HG03175 (cell line): ENCODE measurements around the gene ZNF804B.
A peak's percentile ranks its signal among the peaks of the same experiment; 100 is the strongest.

Experiments
- ATAC-seq: cut with Tn5 transposase; IDR thresholded peaks from one replicate; pipeline ENCODE4 v1.9.1; 2021; ENCODE audit warnings: mild to moderate bottlenecking, moderate library complexity; ENCODE audit not compliant: unreplicated experiment

ZNF804B gene

DNA sequence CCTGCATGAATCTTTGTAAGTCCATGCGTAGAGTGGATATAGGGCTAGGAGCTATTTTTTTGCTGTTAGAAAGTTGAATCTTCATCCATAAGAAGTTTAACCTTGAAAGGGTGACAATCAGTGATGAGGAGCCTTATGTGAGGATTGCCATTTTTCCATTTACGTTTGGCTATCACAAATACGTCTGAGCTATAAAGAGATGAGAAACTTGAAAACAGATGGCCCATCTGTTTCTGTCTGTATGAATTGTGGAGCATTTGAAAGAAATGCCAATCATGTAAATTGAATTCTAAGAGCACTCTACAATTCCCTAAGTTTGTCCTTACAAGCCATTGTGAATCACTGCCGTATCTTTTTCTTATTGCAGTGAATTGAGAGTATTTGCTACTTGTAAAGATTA lies 205.9 kb downstream of the ZNF804B start:
- ATAC-seq, result no peak

- no peak for ATAC-seq
These were observed 207.9 kb downstream of the ZNF804B start for GRCh38 chr7:88967432-88967831.

DNA sequence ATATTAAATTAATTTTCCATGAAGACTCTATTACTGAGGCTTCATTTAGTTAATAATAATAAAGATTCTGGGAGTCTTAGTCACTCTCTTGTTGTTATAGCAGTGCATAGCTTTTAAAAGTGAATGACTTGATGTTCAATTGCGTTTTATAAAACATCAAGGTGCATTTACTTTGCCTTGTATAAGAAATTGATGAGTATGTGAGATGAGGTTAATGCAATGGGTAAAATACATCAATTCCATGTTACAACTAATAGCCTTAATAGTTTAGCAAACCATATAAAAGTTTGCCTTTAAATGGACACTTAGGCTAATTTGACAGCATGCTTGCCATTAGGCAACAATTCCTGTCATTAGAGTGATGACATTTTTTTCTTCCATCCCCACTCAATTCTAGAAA lies 209.7 kb downstream of the ZNF804B start:
- no peak for ATAC-seq

GRCh38 chr7:88985295-88985694 lies 225.8 kb downstream of the ZNF804B start:
- no peak for ATAC-seq

- no peak for ATAC-seq
These were observed 241.8 kb downstream of the ZNF804B start for GRCh38 chr7:89001306-89001705.

DNA sequence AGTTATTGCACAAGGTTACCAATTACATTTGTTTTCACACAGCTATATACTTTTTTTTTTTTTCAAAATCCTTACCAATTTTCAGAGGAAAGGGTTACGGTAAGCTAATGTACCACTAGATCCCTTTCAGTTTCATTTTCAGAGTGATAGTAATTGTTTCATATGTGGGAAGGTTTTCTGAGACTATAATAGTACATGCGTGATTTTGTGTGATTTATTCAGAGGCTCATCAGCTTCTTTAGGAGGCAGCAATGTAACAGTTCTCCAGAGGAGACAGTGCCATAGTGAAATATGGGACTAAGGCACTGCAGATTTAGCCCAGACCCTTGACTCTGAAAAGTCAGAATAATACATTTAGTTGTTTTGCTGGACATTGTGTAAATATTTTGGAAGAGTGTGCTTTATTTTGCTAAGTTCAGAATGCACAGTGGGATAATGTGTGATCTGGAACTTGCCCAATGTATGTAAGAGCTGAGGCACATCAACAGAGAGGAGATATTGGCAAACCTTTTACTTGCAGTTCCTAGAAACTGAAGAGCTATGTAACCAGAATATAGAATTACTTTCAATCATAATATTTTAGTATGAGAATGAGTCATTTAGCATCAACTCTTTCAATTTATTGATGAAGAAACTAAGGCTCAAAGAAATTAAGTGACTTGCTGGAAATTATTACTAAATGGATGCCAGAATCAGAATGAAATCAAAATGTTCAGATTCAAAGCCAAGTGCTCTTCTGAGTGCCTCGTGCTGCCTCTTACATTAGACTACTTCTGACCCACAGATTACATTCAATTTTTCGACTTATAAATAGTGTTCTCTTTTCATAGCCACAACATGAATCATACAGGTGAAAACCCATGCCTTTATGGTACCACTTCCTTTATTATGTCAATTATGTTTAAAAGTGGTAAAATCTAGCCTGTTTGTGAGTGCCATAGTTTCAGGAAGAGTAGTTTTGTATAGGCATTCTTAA lies 243.8 kb downstream of the ZNF804B start:
- ATAC-seq, result peak; percentile 86

GRCh38 chr7:89012016-89012415 lies 252.5 kb downstream of the ZNF804B start:
- no peak for ATAC-seq

GRCh38 chr7:89017695-89018094 lies 258.2 kb downstream of the ZNF804B start:
- no peak for ATAC-seq

DNA sequence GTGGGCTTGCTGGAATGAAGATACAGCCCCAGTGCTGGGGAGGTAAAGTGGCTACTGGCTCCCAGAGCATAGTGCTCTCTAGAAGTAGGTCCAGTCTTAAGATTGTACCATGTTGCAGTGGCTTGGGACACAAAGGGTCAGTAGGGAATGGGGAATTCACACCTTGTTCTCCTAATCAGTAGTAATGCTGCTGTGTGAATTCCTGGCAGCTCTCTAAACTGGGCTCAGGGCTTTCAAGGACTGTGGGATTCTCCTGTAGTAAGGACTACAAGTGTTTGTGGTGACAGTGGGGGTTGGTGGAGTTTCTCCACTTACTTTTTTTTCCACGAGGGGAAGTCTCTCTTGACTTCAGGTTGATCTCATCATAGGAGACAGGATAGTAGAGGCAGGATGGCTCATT lies 262.2 kb downstream of the ZNF804B start:
- ATAC-seq, result no peak

- no peak for ATAC-seq
These were observed 263.7 kb downstream of the ZNF804B start for GRCh38 chr7:89023206-89023605.

GRCh38 chr7:89023877-89024276 lies 264.4 kb downstream of the ZNF804B start:
- no peak for ATAC-seq

- ATAC-seq, result no peak
These were observed 268.3 kb downstream of the ZNF804B start for GRCh38 chr7:89027781-89028180.

- ATAC-seq, result no peak
These were observed 268.8 kb downstream of the ZNF804B start for GRCh38 chr7:89028319-89028718.

DNA sequence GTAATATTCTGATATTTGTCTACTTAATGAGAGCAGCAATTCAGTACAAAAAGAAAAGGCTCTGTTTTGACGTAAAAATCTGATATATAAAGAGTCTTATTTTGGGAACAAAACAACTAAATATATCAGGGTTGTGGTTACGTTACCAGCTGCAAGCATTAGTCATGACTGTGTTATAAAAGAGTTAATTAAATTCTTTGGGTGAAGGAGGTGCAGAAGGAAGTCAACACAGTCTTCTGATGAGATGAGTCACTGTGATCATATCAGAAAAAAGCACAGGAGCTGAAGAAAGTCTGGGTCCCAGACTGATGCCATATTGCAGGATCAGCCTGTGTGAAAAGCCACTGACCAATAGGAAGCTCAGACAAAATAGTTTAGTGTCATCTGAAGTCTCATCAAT lies 270.4 kb downstream of the ZNF804B start:
- ATAC-seq, result no peak

DNA sequence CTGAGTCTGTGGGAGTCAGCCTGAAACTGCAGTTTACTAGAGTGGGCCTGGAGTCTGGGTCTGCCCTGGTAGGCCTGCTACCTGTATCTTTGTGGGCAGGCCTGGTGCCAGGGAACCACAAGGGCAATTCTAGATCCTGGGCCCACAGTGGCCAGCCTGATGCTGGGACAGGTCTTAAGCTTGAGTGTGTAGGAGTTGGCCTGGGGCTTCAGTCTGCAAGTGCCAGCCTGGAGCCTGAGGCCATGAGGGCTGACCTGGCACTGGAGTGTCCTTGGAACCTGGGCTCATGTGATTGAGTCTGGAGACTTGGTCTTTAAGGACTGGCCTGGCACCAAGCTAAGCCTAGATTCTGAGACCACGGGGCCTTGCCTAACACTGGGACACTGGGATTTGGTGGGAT lies 281.7 kb downstream of the ZNF804B start:
- no peak for ATAC-seq

GRCh38 chr7:89042940-89043339 lies 283.4 kb downstream of the ZNF804B start:
- no peak for ATAC-seq

DNA sequence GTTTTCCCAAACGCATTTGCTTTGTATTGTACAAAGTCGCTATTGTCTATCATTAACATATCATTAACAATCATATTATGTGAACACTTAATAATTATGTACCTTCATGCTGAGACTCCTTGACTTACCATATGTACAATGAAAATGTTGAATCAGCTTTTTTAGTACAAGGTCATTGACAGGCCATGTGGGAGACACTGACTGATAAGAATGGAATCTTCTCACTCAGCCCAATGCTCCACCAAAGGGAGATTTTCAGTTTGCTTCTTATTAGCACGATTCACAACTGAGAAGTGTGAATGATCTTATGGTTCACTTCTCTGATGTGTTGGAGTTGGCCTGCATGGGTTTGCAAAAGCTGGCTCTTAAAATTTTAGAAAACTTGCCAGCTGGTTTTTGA lies 289.5 kb downstream of the ZNF804B start:
- no peak for ATAC-seq

GRCh38 chr7:89053130-89053529 lies 293.6 kb downstream of the ZNF804B start:
- no peak for ATAC-seq

- no peak for ATAC-seq
These were observed 294.9 kb downstream of the ZNF804B start for GRCh38 chr7:89054361-89054760.

- no peak for ATAC-seq
These were observed 300.7 kb downstream of the ZNF804B start for GRCh38 chr7:89060234-89060633.

- no peak for ATAC-seq
These were observed 305.3 kb downstream of the ZNF804B start for GRCh38 chr7:89064831-89065230.

DNA sequence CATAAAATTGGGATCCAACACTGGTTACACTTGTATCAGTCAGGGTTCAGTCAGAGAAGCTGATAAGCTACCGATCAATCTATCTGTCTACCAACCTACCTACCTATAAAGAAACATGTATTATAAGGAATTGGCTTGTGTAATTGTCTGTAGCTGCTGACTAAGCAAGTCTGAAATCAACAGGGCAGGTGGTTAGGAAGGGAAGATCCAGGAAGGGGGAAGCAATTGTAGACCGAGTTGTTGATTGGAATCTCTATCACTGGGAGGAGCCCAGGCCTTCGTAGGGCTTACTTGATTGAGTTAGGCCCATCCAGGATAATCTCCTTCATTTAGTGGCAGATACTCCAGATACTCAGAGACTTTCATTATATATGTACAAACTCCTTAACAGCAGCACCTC lies 307.5 kb downstream of the ZNF804B start:
- no peak for ATAC-seq

DNA sequence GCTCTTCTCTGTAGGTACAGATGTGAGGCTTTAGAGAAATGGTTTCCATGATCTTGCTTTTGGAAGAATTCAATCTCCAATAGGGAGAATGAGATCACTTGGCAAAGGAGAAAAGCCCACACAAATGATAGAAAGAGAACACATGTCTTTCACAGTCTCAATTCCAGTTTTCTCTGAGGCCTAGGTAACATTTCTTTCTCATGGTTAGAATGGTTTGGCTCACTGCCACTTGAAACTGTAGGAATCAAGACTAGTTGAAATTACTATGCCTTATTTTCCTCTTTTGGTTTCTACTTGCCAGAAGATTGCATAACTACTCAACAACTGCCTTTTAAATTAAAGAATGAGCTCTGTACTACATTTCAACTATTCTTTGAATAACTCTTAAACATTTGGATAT lies 312.6 kb downstream of the ZNF804B start:
- ATAC-seq, result no peak
